Fibroblast of gingiva (primary cell): ENCODE results near the gene SIL1.
"Not testable (repeated sequence)": the region's sequence is repeated elsewhere in the genome, so short reads cannot be mapped to it uniquely, and the experiment has no call there.

Experiments
- DNase-seq: peaks from one replicate; pipeline ENCODE4 v3.0.0-alpha.2; 2011; ENCODE audit warnings: low read depth

SIL1 gene

GRCh38 chr5:139025651-139026050 is 172.5 kb downstream of the SIL1 start:
- no peak for DNase-seq

DNA sequence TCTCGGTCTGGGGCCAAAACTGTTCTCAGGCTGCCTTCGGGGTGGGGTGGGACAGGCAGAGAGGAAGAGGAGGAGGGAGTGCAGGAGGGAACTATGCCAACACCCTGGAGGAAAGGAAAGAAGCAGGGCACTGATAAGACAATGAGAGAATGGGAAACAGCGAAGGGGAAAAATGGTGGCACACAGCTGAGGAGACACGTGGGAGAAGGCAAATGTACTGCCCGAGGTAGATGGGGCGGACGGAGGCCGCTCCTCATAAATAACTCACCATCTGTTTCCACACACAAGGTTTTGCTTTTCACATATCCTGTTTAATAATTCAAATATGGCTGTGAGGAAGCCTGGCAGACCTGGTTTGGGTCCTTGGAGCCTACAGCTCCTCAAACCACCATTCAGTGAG is 174.9 kb downstream of the SIL1 start:
- no peak for DNase-seq

DNA sequence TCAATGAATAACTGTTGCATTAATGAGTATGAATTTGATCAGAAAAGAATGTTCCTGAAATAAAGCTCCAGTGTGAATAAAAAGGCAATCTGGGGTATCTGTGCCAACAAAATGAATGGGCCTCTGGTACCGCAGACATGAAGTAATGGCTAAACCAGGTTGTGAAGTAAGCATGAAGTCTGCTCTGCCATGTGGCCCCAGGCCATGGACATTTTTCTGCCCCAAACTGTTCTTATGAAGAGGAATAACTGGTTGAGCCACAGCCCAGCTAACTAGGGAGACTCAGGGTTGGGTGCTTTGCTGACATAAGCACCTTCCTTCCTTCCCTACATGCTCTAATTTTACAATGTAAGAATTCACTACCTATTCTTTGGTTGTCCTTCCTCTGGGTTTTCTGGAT is 175.6 kb downstream of the SIL1 start:
- DNase-seq = no peak

DNA sequence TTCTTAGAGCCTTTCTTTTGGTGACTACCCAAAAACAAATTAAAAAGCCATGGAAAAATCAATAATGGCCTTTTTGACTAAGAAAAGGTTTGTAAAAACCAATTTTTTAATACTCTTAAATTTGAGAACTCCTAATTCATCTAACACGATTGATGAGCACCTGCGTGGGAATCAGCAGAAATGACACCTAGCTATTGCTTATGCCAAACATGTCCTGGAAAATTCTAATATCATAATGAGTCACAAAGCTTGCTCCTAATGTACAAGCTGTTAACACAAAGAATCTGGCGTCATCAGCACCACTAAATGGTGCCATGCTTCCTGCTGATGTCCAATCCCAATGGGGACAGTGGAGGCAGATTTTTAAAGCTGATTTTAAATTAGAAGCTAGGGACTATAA is 176.8 kb downstream of the SIL1 start:
- DNase-seq = no peak

GRCh38 chr5:139019880-139020279 is 178.3 kb downstream of the SIL1 start:
- DNase-seq = no peak

- DNase-seq = no peak
These were observed 179.0 kb downstream of the SIL1 start for GRCh38 chr5:139019211-139019610.

GRCh38 chr5:139017624-139018023 is 180.5 kb downstream of the SIL1 start:
- DNase-seq = no peak

- DNase-seq = no peak
These were observed 182.0 kb downstream of the SIL1 start for GRCh38 chr5:139016186-139016585.

DNA sequence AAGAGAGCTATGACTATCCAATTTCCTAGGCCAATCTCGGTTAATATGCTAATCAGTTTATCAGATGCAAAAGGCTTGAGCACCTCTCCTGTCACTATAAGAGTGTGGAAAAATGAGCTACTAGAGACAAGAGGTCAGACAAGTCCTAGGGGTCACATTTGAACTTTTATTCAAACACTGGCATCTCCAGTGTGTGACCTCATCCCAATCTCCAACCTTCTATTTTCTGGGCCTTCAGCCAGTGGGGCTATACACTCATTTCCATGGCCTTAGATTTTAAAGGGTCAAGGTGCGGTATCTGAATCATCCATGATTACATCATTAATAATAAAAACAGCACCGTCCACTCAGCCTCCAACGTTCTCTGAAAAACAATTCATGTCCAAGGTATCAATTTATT is 183.4 kb downstream of the SIL1 start:
- peak; percentile 4 for DNase-seq

GRCh38 chr5:139012176-139012575 is 186.0 kb downstream of the SIL1 start:
- DNase-seq = no peak

DNA sequence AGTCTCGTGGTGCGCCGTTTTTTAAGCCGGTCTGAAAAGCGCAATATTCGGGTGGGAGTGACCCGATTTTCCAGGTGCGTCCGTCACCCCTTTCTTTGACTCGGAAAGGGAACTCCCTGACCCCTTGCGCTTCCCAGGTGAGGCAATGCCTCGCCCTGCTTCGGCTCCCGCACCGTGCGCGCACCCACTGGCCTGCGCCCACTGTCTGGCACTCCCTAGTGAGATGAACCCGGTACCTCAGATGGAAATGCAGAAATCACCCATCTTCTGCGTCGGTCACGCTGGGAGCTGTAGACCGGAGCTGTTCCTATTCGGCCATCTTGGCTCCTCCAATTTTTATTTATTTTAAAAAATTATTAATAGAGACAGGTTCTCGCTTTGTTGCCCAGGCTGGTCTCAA is 187.0 kb downstream of the SIL1 start:
- not testable (repeated sequence) for DNase-seq

DNA sequence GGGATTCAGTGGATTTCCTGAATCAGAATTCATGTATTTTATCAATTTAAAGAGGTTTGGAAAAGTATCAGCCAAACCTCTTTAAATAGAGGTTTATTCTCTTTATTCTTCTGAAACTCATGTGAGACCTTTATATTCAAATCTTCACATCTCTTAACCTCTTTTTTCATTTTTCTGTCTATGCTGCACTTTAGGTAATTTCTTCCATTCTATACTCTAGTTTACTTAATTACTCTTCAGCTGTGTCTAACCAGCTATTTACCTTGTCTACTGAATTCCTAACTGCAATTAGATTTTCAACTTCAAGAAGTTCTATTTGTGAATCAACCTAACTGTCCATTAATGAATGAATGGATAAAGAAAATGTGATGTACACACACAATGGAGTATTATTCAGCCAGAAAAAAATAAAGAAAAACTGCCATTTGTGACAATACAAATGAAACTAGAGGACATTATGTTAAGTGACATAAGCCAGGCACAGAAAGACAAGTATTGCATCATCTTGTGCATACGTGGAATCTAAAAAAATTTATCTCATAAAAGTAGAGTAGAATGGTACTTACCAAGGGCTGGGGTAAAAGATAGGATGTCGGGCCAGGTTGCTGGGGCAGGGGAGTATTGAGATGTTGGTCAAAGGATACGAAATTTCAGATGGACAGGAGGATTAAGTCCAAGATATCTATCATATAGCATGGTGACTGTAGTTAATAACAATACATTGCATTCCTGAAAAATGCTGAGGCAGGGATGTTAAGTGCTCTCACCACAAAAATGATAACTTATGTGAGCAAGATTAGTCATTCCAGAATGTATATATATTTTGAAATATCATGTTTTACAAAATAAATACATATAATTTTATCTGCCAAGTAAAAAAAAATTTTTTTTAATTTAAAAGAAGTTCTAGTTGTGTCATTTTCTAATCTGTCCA is 193.5 kb downstream of the SIL1 start:
- DNase-seq = no peak

GRCh38 chr5:138999674-139000073 is 198.5 kb downstream of the SIL1 start:
- no peak for DNase-seq

DNA sequence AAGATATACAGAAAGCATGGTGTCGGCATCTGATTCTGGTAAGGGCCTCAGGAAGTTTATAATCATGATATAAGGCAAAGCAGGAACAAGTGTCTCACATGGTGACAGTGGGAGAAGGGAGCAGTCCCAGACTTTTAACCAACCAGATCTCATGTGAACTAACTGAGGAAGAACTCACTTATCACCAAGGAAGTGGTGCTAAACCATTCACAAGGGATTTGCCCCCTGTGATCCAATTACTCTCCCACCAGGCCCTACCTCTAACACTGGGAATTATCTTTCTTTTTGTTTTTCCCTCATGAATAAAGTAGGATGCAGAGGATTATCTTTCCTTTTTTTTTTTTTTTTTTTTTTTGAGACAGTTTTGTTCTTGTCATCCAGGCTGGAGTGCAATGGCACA is 199.6 kb downstream of the SIL1 start:
- DNase-seq = no peak

DNA sequence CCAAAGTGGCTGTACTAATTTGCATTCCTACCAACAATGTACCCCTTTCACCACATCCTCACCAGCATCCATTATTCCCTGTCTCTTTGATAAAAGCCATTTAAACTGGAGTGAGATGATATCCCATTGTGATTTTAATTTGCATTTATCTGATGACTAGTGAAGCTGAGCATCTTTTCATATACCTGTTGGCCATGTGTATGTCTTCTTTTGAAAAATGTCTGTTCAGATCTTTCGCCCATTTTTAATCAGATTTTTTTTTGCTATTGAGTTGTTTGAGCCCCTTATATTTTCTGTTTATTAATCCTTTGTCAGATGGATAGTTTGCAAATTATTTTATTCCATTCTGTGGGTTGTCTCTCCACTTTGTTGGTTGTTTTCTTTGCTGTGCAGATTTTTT is 202.0 kb downstream of the SIL1 start:
- no peak for DNase-seq

GRCh38 chr5:138990986-138991590 is 207.1 kb downstream of the SIL1 start:
- no peak for DNase-seq

DNA sequence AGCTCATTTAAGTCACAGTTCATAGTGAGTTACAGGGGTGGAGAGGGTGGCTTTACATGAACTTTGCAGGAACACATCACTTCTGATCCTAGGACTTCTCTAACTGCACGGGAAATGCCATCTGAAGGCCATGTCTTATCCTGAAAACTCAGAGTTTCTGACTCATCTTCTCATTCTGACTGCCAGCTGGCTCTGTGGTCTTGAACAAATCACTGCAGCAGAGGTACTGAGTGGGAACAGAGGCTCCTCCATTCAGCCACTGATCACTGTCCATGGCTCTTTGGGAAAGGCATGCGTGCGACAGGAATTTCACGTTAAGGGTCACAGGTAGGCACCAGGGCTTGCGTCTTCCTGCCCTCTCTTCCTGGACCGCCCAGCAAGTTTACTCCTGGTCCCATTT is 208.4 kb downstream of the SIL1 start:
- peak; percentile 12 for DNase-seq

DNA sequence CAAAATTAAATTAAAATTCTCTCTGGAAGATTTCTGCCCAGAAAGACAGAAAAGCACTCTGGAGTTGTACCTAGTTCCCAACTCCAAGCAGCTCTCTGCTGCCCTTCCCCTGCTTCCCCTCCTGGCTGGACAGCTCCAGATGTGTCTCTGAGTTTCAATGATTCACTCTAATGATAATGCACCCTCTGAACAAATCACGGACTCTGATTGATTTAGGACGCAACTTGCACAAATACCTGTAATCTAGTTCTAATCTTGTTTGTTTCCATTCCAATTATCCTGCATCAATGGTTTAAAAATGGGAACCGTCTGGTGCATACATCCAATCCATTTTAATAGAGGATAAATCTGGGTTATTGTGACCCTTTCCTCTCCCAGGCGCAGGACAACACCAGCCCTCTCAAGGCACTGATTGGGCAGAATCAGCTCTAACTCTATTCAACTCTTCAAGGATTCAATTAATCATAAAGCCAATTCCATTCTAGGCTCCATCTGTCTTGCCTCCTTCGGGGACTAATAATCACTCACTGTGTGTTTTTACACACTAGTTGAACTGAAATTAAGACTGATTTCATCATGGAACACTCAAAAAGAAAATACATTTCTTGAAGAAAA is 211.9 kb downstream of the SIL1 start:
- no peak for DNase-seq

DNA sequence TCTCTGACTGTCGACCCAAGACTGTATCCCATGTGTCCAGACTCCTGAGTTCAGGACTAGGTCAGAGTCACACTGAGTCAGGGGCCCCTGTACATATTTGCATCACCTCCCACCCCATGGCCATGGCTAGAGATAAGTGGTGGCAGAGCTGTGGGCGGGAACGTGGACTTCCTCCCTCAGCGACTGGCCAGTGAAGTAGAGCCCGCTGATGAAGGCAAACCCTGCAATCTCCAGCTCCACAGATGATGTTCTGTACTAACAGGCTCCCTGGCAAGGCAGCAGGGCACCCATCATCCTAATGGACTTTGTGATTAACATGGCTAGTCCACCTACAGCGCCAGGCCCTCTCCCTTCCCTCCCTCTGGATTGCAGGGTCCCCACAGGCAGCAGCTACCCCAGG is 212.5 kb downstream of the SIL1 start:
- no peak for DNase-seq

DNA sequence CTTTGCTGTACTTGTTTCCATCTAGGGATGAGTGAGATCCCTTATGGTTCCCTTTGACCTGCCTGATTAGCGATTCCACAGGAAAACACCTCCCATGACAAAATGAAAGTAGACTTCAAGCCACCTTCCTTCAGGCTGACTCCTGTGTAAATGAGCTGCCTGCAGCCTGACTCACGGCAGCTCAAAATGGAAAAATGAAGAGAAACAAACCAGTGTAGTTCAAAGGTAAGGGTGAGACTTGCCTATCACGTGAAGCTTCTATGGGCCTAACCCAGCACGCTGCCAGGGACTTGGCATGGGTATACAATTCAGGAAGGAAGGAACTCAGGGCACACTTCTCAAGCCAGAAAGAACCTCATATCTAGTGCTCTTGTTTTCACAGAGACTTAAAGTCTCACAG is 212.9 kb downstream of the SIL1 start:
- DNase-seq = no peak

DNA sequence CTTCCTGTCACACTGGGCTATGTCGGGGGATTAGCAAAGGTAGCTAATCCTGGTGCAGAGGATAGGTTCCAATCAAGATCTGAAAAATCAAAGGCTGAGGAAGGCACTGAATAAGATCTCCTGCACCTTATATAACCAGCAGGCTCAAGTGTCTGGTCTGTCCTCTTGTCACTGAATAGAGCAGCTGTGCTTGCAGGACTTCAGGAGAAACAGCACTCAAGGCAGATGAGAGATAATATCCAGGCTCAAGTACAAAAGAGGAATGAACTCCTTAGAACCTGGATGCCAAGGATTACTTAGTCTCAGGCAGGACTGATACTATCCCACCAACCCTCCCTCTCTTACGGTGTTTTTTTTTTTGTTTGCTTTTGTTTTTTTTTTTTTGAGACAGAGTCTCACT is 214.2 kb downstream of the SIL1 start:
- DNase-seq = no peak

- no peak for DNase-seq
These were observed 216.6 kb downstream of the SIL1 start for GRCh38 chr5:138981586-138981985.

- DNase-seq = no peak
These were observed 217.0 kb downstream of the SIL1 start for GRCh38 chr5:138981131-138981530.
